ENCODE data around the gene RGS13.

- no peak for TF ChIP-seq CTCF (IDR thresholded peaks at IDR 0.05 in 8 of 11, conservative IDR thresholded peaks at IDR 0.05 in 3 of 11)
- TF ChIP-seq POLR2A (IDR thresholded peaks at IDR 0.05) = no peak
- TF ChIP-seq POLR2AphosphoS5 (IDR thresholded peaks at IDR 0.05) = no peak
These were observed 42.2 kb downstream of the RGS13 start for GRCh38 chr1:192678099-192678498.
